GM12872 (cell line): ENCODE data around the gene MNT.

Experiments
- CTCF ChIP-seq: IDR thresholded peaks from 3 replicates; pipeline ENCODE4 v1.5.1; 2011; ENCODE audit warnings: low read depth, mild to moderate bottlenecking, low read length, moderate library complexity; ENCODE audit not compliant: insufficient read depth

MNT gene

GRCh38 chr17:2373179-2373578 is 27.7 kb downstream of the MNT start:
- no peak for TF ChIP-seq CTCF

- no peak for TF ChIP-seq CTCF
Measured at GRCh38 chr17:2372681-2373080, 28.2 kb downstream of the MNT start.

GRCh38 chr17:2372180-2372579 is 28.7 kb downstream of the MNT start:
- TF ChIP-seq CTCF = no peak

GRCh38 chr17:2371183-2372130 is 29.4 kb downstream of the MNT start:
- no peak for TF ChIP-seq CTCF

- TF ChIP-seq CTCF = no peak
Measured at GRCh38 chr17:2370211-2370589, 30.7 kb downstream of the MNT start.

GRCh38 chr17:2369551-2370210 is 31.2 kb downstream of the MNT start:
- no peak for TF ChIP-seq CTCF

- no peak for TF ChIP-seq CTCF
Measured at GRCh38 chr17:2369039-2369438, 31.8 kb downstream of the MNT start.
